ENCODE measurements around the gene CADM1. TPM values are rescaled to one million over a fixed set of nuclear protein-coding genes. Genes with fewer than 3 reads are reported as not detected.

Gene CADM1
- total RNA-seq, 4 donors from 2014 or later: 89.9 to 351 (median 235) TPM

DNA sequence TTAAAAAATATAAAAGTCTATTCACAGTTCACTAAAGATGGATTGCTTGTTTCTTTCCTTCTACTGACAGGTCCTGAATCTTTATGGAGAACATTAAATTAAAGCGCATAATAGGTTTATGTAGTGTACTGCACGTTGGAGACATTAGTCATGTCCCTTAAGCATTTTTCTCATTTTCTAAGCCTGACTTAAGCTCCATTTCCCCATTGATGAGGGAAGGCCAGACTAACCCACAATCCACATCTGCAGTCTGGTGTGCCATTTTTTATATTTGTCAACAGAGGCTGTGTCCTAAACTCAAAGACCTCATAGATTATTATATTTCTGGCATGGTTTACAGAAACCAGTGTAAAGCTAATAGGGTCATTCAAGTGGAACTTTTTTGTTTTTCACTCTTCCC, 39.9 kb downstream of the CADM1 start:
- intact Hi-C loops (cut with DNase I): no loop called here
- Histone ChIP-seq H3K4me1 (peaks cover 22 to 23% of the 10 kb centered on the region in 2 donors), H3K4me3 (replicated peaks in 1 of 3) (no peak overlapping the region), H3K9me3 (no peaks in the 10 kb centered on the region), H3K36me3 (no peaks in the 10 kb centered on the region), H3K27ac (peak overlapping the region in 2 of 3 donors; percentile 9 to 19), H3K27me3 (no peaks in the 10 kb centered on the region)
- 77 to 81% methylated on average over 2 of the region's 2 CpGs for WGBS, 2 donors
- no peak for DNase-seq
- no peak for TF ChIP-seq POLR2A (IDR thresholded peaks at IDR 0.05)
- TF ChIP-seq, protein P1, sequence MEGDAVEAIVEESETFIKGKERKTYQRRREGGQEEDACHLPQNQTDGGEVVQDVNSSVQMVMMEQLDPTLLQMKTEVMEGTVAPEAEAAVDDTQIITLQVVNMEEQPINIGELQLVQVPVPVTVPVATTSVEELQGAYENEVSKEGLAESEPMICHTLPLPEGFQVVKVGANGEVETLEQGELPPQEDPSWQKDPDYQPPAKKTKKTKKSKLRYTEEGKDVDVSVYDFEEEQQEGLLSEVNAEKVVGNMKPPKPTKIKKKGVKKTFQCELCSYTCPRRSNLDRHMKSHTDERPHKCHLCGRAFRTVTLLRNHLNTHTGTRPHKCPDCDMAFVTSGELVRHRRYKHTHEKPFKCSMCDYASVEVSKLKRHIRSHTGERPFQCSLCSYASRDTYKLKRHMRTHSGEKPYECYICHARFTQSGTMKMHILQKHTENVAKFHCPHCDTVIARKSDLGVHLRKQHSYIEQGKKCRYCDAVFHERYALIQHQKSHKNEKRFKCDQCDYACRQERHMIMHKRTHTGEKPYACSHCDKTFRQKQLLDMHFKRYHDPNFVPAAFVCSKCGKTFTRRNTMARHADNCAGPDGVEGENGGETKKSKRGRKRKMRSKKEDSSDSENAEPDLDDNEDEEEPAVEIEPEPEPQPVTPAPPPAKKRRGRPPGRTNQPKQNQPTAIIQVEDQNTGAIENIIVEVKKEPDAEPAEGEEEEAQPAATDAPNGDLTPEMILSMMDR (IDR thresholded peaks at IDR 0.05): no peak

DNA sequence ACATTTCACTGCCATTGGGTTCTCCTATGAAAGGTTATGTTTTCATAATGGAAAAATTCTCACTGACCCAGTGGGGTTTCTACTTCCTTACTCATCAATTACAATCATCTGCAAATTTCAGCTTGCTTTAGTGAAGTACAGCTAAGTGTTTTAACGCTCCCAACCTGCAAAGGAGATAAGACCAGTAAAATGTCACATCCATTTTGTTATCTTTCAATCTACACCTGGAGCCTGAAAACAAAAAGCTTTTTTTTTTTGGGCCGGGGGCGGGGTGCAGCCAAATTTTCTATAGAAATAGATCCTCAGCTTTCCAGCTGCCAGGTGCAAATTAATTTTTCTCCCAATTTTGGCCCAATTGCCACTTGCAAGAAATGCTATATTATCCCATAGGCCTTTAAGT, 40.6 kb downstream of the CADM1 start:
- TF ChIP-seq, protein P1 (IDR thresholded peaks at IDR 0.05): no peak
- TF ChIP-seq POLR2A (IDR thresholded peaks at IDR 0.05): no peak
- no peaks in the 10 kb centered on the region for H3K36me3 ChIP-seq

DNA sequence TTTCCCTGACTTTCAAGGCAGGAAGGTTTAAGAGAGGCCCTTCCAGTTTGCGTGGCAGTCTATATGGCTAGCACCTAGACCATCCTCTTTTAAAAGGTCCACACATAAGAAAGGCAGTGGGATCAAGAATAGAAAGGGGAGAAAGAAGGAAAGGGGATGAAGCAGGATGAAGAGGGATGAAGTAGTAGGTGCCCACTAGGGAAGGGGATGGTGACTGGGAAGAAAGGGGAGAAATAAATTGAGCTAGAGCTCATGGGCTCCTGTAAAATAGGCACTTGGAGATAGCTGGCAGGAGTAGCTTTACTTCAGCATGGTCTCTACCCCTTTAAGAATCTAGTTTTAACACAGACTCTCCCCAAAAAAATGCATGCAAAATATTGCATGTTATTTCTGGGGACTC, 41.5 kb downstream of the CADM1 start:
- Histone ChIP-seq H3K27ac (no peak overlapping the region), H3K4me3 (replicated peaks in 1 of 3) (no peak overlapping the region), H3K4me1 (peaks cover 22 to 23% of the 10 kb centered on the region in 2 donors), H3K9me3 (no peaks in the 10 kb centered on the region), H3K27me3 (no peaks in the 10 kb centered on the region), H3K36me3 (no peaks in the 10 kb centered on the region)
- no peak for TF ChIP-seq POLR2A (IDR thresholded peaks at IDR 0.05)
- TF ChIP-seq, protein P1 (IDR thresholded peaks at IDR 0.05): no peak
- WGBS, 2 donors: 90 to 92% methylated on average over 1 of the region's 1 CpG
- DNase-seq: no peak
- intact Hi-C loops (cut with DNase I): no loop called here

More for the DNA sequence above, 40.6 kb downstream of the CADM1 start:
- no peak overlapping the region for H3K4me3 ChIP-seq (replicated peaks in 1 of 3)
- no peak for DNase-seq
- H3K27ac ChIP-seq: no peak overlapping the region
- intact Hi-C loops (cut with DNase I): no loop called here
- H3K9me3 ChIP-seq: no peaks in the 10 kb centered on the region
- H3K27me3 ChIP-seq: no peaks in the 10 kb centered on the region
- 84 to 91% methylated on average over 3 of the region's 3 CpGs for WGBS, 2 donors
- H3K4me1 ChIP-seq: peaks cover 22 to 23% of the 10 kb centered on the region in 2 donors

DNA sequence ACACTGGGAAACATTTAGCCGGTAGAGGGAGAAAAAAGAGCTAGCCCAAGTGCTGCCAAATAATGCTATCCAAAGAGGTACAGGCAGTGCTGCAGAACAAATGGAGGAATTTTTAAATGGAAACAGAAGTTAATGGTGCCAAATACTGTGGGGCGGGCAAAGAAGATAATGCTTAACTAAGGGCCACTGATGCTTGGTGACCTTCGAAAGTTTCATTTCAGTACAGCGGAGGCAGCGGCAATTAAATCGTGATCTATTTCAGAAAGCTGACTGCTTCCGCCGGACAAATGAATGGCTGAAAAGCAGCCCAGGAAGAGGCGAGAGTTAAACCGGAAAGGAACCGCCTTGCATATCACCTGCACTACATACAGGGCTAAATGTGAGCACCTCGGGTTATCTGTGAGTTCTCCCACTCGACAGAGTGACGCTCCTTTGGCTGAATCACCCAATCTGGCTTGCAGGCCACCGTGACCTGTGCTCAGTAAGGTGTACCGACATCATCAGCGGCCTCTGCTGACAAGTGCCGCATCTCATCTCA, 42.1 kb downstream of the CADM1 start:
- intact Hi-C loops (cut with DNase I): no loop called here

DNA sequence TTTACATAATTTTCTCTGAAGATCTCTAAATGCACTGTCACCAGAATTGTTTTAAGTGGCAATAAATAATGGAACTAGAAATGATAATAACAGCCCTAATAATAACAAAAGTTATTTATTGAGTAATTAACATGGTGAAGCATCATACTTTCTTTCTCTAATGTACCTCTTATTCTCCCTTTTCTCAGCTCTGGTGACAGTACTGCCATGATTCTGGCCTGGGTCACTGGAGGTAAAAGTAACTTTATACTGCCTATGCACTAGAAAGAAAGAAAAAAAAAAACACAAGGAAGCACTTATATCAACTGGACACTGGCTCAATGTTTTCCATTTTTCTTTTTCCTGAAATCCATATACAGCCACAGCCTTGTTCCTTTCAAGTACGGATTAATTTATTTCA, 43.7 kb downstream of the CADM1 start:
- no peaks in the 10 kb centered on the region for H3K27me3 ChIP-seq
- H3K4me3 ChIP-seq (replicated peaks in 1 of 3): no peak overlapping the region
- no peak overlapping the region for H3K27ac ChIP-seq
- peaks cover 18 to 28% of the 10 kb centered on the region in 2 donors for H3K4me1 ChIP-seq
- H3K9me3 ChIP-seq: no peaks in the 10 kb centered on the region
- intact Hi-C loops (cut with DNase I): no loop called here
- no peaks in the 10 kb centered on the region for H3K36me3 ChIP-seq
- no peak for DNase-seq
- TF ChIP-seq POLR2A (IDR thresholded peaks at IDR 0.05): no peak
- TF ChIP-seq, protein P1 (IDR thresholded peaks at IDR 0.05): no peak
- WGBS, 2 donors: 97 to 98% methylated on average over 1 of the region's 1 CpG

More for the DNA sequence above, 42.1 kb downstream of the CADM1 start:
- no peak for DNase-seq
- Histone ChIP-seq H3K36me3 (no peaks in the 10 kb centered on the region), H3K4me1 (peaks cover 22 to 23% of the 10 kb centered on the region in 2 donors), H3K27me3 (no peaks in the 10 kb centered on the region), H3K4me3 (replicated peaks in 1 of 3) (no peak overlapping the region), H3K27ac (no peak overlapping the region), H3K9me3 (no peaks in the 10 kb centered on the region)
- TF ChIP-seq POLR2A (IDR thresholded peaks at IDR 0.05): no peak
- TF ChIP-seq, protein P1 (IDR thresholded peaks at IDR 0.05): no peak
- 85 to 87% methylated on average over 18 of the region's 18 CpGs for WGBS, 2 donors
